RPMI8226 (cell line): Measurements from ENCODE around the gene MITF.

ENCODE experiments used
- DNase-seq: peaks from one replicate; pipeline ENCODE4 v3.0.0-alpha.2; 2015

MITF gene

DNA sequence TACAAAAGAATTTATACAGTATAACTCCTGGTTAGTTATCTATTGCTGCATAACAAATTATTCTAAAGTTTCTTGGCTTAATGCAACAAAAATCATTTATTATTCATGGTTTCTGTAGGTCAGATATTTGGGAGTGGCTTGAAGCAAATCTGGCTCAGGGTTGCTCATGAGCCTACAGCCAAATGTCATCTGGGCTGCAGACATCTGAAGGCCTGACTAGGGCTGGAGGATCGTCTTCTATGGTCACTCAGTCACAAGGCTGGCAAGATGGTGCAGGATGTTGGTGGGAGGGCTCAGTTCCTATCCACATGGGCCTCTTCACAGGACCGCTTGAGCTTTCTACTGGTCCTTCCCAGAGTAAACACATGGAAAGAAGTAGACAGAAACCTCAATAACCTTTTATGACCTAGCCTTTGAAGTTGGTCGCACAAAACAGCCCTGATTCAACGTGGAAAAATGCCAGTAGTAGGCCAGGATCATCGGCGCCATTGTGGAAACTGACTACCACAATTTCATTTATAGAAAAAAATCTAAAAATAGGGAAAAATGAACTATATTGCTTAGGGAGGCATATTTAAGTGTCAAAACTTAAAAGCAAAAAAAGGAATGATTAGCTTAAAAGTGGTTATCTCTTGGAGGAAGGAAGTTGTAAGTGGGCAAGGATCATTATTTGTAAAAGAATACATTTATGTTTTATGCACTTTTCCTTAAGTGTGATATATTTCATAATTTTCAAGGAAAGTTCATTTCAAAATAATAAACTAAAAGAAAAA, 9.9 kb upstream of the MITF start:
- no peak for DNase-seq

- no peak for DNase-seq
These were observed 8.2 kb upstream of the MITF start for GRCh38 chr3:69731080-69731479.

GRCh38 chr3:69735893-69736292, 3.4 kb upstream of the MITF start:
- DNase-seq, result no peak

DNA sequence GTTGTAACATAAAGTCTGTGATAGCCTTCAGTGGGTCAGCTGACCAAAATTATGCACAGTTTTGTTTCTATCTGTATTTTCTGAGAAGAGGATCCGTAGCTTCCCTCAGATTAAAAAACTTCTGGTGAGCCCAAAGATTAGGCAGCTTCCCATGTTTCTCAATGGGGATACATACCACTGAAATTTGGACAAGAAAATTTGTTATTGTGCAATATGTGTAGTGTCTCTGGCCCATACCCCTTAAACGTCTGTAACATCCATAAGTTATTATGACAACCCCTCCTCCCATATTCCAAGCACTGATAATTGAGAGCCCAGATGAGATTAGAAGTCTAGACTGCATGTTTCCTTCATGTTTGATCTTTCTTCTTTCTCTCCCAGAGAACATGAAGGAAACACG, 1.9 kb upstream of the MITF start:
- DNase-seq, result no peak

GRCh38 chr3:69738315-69738714, 949 bp upstream of the MITF start:
- peak; percentile 32 for DNase-seq

- DNase-seq, result no peak
These were observed 433 bp upstream of the MITF start for GRCh38 chr3:69738859-69739203.

- DNase-seq, result peak; percentile 81
These were observed 1.1 kb downstream of the MITF start for GRCh38 chr3:69740103-69741021.

GRCh38 chr3:69741032-69741767, 1.9 kb downstream of the MITF start:
- DNase-seq, result no peak

DNA sequence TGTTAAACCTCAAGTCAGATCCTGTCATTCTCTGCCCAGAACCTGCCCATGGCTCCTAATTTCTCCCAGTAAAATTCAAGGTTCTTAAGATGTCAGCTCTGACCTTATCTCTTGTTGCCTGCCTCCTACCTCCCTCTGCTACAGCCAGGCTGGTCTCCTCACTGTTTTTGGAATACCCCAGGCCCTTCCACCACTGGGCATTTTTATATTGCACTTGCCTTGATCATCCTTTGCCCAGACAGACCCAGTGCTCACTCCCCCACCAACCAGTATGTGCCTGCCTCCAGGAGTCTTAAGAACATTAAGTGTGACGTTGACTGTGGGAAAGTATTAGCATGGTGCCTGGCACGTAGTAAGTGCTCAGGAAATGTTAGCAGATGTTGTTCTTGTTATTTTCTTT, 3.1 kb downstream of the MITF start:
- DNase-seq, result no peak

GRCh38 chr3:69743975-69744906, 5.0 kb downstream of the MITF start:
- no peak for DNase-seq

DNA sequence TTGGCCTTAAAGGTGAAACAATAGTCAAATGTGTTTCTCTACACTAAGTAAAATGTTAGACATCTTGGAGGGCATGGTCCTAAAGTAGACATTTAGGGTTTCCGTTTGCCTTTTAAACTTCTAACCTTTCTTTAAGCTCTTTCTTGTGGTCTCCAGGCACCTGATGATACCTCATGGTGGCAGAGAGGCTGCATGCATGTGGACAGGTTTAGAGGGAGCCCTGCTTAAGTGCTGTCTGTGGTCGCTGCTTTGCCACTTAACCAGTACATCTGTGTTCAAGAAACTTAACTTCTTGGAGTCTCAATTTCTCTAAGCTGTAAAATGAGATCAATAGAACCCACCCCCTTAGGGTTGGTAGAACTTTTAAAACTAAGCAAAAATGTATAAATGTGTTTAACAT, 6.2 kb downstream of the MITF start:
- no peak for DNase-seq

DNA sequence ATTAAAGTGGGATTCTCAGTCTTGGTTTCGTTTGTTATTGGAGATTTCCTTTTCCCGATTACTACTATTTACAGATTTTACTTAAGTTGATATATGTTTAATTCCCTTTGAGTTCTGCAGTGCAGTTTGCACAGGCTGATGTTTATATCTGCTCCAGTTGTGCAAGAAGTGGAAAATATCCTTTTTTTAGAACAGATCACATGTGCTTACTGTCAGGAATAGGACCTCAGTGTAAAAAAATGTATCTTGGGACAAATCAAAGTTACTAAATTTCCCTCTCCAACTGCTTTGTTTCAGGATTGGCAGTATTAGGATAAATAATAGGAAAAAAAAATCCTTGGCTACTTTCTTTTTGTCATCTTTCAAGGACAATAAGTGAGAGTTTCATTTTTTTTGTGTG, 6.9 kb downstream of the MITF start:
- no peak for DNase-seq

DNA sequence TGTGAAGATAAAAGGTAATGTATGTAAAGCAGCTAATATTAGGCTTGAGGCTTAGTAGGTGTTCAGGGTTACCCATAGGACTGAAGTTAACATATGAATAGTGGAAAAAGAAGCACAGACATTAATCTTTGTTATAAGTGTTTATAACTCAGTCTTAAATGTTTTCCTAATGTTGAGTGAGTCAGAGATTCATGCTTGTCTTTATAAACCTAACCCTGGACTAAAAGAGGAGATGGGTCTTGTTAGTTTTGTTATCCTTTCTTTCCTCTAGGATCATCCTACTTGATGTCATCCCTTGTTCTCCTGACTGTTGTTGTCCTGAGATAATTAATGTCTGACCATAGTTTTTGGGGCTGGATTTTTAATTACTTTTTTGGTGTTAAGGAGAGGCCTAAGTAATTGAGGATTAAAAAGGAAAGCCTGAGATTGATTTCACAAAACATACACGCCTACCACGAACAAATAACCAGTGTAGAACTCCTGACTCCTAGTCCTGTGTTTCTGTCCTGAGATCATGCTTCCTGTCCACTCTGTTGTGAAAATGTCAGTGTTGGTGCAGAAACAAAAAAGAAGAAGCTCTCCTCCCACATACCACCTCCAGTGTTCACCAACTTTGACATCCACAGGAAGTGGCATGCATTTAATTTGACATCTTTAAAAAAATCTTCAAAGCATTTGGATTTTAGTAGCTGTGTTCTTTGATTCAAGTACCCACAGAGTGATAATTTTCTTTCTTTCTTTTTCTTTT, 8.4 kb downstream of the MITF start:
- no peak for DNase-seq

DNA sequence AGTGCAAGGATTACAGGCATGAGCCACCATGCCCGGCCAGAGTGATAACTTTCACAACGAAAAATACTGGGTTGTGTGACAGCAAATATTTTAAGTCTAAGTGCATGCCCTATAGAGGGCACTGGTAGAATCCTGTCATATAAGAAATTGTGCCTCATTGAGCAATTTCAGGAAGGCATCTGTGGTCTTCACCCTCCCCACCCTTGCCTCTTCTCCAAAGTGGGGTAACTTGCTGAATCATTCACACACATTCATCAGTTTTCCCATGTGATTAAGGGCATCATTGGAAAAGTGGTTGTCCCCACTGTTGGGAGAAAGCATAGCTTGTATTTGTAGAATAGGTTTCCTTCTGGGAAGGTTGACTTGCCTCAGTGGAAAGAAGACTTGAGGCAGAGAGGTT, 9.2 kb downstream of the MITF start:
- no peak for DNase-seq

DNA sequence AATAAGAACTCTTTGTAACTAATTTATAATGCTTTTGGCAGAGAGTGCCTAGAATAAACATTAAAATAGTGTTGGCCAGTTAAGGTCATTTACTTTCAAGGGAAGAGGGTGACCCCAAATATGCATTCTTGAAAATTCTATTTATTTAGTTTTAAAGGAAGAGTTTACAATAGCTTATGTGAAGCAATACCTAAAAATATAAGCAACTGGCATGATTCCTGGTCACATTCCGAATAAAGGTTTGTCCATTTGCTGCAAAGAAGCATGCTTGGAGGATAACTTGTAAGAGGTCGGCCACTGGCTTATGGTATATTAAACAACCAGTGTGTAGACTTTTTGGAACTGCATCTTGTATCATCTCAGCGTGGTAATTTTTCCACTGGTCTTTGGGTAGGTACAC, 10.2 kb downstream of the MITF start:
- DNase-seq, result no peak

DNA sequence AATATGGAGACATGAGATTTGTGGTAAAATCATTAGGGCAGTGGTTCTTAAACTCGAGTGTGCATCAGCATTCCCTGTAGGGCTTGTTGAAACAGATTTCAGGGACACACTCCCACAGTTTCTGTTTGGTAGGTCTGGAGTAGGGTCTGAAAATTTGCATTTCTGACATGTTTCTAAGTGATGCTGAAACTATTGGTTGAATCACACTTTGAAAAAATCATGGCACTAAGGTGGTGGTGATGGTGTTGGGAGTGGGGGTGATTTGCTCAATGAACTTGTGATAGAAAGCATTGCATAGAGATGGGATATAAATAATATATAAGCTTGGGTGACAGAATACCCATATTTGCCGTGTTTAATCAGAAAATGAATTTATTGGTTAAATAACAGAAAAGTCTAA, 11.3 kb downstream of the MITF start:
- no peak for DNase-seq

DNA sequence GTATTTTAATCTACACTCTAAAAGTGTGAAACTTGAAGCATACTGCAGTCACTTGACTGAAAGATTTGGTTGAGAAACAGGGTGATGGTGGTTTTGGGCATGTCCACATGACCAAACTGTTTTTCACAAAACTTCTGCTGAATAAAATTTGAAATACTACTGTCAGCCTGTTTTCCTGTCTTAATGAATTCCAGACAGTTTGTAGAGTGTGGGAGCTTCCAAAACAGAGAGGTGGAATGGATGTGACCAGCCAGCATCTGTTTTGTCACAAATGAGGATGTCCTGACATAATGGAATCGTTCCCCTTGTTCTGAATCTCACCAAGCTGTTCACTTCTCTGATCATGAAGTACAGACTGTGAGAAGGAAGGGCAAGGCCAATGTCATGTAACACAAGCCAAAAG, 11.8 kb downstream of the MITF start:
- DNase-seq, result no peak

- no peak for DNase-seq
These were observed 13.0 kb downstream of the MITF start for GRCh38 chr3:69752241-69752640.

DNA sequence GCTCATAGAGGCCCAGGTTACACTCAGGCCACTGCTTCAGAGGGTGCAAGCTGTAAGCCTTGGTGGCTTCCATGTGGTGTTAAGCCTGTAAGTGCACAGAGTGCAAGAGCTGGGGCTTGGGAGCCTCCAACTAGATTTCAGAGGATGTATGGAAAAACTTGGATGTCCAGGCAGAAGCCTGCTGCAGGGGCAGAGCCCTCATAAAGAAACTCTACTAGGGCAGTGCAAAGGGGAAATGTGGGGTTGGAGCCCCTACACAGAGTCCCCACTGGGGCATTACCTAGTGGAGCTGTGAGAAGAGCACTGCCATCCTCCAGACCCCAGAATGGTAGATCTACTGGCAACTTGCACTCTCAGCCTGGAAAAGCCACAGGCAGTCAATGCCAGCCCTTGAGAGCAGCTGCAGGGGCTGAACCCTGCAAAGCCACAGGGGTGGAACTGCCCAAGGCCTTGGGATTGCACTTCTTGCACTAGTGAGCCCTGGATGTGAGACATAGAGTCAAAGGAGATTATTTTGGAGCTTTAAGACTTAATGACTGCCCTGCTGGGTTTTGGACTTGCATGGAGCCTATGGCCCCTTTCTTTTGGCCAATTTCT, 14.0 kb downstream of the MITF start:
- DNase-seq, result no peak

DNA sequence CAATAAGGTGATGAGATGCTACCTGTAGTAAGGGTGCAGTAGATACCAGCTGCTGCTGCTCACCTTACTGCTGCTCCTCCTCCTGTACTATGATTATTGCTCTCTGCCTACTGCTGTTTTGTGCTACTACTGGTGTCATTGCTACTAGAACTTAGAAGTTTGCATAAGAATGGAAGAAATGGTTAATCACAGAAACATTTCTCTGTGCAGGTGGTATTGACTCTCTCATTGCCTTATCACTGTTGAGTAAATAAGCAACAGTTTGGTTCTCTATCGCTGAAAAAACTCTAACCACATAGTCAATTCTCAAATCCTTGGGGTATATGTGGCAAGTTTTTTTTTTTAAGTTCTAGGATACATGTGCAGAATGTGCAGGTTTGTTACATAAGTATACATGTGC, 16.5 kb downstream of the MITF start:
- no peak for DNase-seq
